Stimulated activated CD8-positive, alpha-beta memory T cell treated with anti-CD3 and anti-CD28 coated beads, Interleukin-2, amount 100 ng/mL, for 48 hours (primary cell): ENCODE measurements around the gene NT5C2.
A peak's percentile ranks its signal among the peaks of the same experiment; 100 is the strongest.

Experiments
- DNase-seq, 2 donors: peaks; one replicate each; pipeline ENCODE4 v3.0.0-alpha.2; 2020; ENCODE audit warnings: low read depth in 2 of 2

NT5C2 gene

GRCh38 chr10:103062854-103063590 is 130.1 kb downstream of the NT5C2 start:
- DNase-seq, result no peak

GRCh38 chr10:103060575-103060974 is 132.5 kb downstream of the NT5C2 start:
- DNase-seq, result no peak

- DNase-seq, result no peak
These were observed 135.0 kb downstream of the NT5C2 start for GRCh38 chr10:103058034-103058433.

DNA sequence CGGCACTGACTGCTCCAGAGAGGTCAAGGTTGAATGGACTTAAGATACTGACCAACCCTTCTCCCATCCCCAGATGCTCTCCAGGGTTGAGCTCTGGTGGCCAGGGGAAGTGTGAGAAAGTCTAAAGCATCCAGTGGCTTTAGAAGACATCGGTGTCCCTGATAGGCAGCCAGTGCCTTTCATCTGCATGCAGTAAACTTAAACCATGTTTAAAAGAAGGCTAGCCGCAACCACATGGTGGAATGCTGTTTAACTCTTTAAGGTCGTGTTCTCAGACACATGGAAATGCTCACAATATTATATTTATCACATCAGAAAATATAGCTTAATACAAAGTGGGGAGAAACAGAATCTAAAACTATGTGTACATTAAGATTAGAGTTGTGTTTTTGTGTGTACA is 138.0 kb downstream of the NT5C2 start:
- no peak for DNase-seq

GRCh38 chr10:103054621-103055020 is 138.5 kb downstream of the NT5C2 start:
- no peak for DNase-seq

DNA sequence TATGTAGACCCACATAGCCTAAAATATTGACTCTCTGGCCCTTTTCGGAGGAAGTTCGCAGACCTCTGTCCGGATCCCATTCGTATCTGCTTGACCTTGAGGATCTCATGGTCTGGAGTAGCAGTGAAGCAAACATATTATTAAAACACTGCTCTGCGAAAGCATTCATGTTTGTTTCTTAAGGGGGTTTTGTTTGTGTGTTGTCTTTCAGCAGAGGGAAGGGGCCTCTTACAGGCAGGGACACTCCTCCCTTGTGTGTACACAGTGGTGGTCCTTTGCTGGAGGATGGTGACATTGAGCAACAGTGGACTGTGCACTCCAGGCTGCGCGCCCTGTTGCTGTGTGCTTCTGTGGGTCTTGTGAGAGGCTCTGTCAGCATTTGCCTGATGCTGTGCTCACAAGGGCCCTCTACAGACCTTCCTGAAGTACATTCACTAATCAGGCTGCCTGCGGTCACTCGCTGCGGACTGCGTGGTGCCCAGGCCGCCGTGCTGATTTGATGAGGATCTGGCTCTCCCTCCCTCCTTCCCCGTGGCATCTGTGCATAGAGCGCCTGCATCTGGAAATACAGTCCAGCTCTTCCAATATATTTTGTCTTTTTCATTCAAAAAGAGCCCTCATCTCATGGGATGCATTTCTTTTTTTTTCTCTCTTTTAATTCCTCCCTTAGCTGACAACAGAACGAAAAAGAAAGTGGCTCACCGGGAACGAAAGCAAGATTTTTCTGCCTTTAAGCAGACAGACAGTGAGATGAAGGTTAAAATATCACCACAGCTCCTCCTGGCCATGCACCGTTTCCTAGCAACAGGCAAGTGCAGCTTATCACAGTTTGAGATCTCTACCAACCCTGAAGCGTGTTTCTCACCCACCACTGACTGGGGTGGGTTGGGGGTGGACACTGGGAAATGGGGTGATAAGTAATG is 139.2 kb downstream of the NT5C2 start:
- DNase-seq, result peak; percentile 19 to 20

DNA sequence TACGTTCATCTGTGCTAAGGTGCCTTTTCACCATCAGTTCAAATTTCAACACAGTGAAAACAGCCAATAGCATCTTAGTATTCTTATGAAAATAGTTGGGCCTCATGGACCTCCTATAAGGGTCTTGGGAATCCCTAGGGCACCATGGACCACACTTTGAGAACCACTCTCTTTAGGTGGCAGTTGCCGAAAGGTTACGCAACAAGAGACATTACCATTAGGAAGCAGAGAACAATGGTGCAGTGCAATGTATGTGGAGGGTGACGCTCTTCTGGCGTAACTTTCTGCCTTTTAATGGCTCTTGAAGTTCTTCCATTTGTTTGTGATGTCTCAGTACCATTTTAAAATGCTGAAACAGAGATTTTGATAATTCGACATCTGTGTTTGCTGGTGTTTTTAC is 143.8 kb downstream of the NT5C2 start:
- DNase-seq, result no peak

DNA sequence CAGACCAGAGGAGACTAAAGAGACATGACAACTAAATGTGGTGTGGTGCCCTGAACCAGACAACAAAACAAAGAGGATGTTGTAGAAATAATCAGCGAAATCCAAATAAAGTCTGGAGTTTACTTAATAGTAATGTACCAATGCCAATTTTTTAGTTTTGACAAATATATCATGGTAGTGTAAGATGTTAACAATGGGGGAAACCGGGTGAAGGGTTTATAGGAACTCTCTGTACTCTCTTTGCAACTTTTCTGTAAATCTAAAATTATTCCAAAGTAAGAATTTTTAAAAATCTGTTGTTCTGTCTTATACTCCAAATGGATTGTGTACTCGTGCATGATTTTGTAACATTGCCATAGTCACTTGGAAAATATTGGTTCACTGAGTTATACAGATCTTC is 145.7 kb downstream of the NT5C2 start:
- no peak for DNase-seq

- no peak for DNase-seq
These were observed 147.1 kb downstream of the NT5C2 start for GRCh38 chr10:103045961-103046360.

GRCh38 chr10:103044942-103045489 is 148.1 kb downstream of the NT5C2 start:
- DNase-seq, result no peak

GRCh38 chr10:103042908-103043307 is 150.2 kb downstream of the NT5C2 start:
- DNase-seq, result no peak

- no peak for DNase-seq
These were observed 150.9 kb downstream of the NT5C2 start for GRCh38 chr10:103042129-103042528.

- DNase-seq, result no peak
These were observed 151.7 kb downstream of the NT5C2 start for GRCh38 chr10:103041391-103041790.

- no peak for DNase-seq
These were observed 152.7 kb downstream of the NT5C2 start for GRCh38 chr10:103040418-103040817.

- DNase-seq, result no peak
These were observed 154.5 kb downstream of the NT5C2 start for GRCh38 chr10:103038570-103038969.
